K562 (cell line): ENCODE measurements around the gene HSF5. TPM values are rescaled to one million over a fixed set of nuclear protein-coding genes. Genes with fewer than 3 reads are reported as not detected.
A peak's percentile ranks its signal among the peaks of the same experiment; 100 is the strongest.

Experiments used
- CBFB ChIP-seq: sonication (generic); formaldehyde crosslinking; IDR thresholded peaks from 2 replicates; pipeline ENCODE4 v1.4.0; 2020; ENCODE audit warnings: mild to moderate bottlenecking, missing genetic modification reagents
- DDX20 ChIP-seq: fragments of 450-650 bp; IDR thresholded peaks from 2 replicates; pipeline ENCODE4 v1.6.1; 2016; ENCODE audit warnings: missing genetic modification characterization, low read depth, mild to moderate bottlenecking, missing compliant biosample characterization, moderate library complexity
- ESRRA ChIP-seq: fragments of 450-650 bp; IDR thresholded peaks from 2 replicates; pipeline ENCODE4 v1.6.1; 2014; ENCODE audit warnings: low read depth, mild to moderate bottlenecking, moderate library complexity, borderline replicate concordance
- HMGXB4 ChIP-seq: sonication (generic); formaldehyde crosslinking; IDR thresholded peaks from 2 replicates; pipeline ENCODE4 v1.8.1; 2023; ENCODE audit warnings: mild to moderate bottlenecking, missing genetic modification reagents
- MAZ ChIP-seq, 2 experiments: fragments of 450-650 bp in 1 of 2; sonication (generic) in 1 of 2; formaldehyde crosslinking; IDR thresholded peaks in 1 of 2; conservative IDR thresholded peaks in 1 of 2; 2 replicates each; pipeline versions ENCODE4 v1.4.0 to v1.5.0; 2020; ENCODE audit warnings: mild to moderate bottlenecking in 1 of 2, missing genetic modification reagents in 1 of 2
- NBN ChIP-seq: fragments of 450-650 bp; IDR thresholded peaks from 2 replicates; pipeline ENCODE4 v1.6.1; 2016; ENCODE audit warnings: low read depth, mild to moderate bottlenecking
- NR4A1 ChIP-seq, 2 experiments: fragments of 250-450 bp in 1 of 2; fragments of 450-650 bp in 1 of 2; sonication (Bioruptor Pico) in 1 of 2; IDR thresholded peaks; 2 replicates each; pipeline versions ENCODE4 v1.4.0 to v1.6.1; 2016 to 2020; ENCODE audit warnings: mild to moderate bottlenecking in 2 of 2, missing compliant biosample characterization in 1 of 2, missing genetic modification characterization in 1 of 2, moderate library complexity in 1 of 2
- PHB ChIP-seq: fragments of 250-450 bp; sonication (Bioruptor Pico); IDR thresholded peaks from 2 replicates; pipeline ENCODE4 v1.5.0; 2021
- POLR2B ChIP-seq: fragments of 450-650 bp; IDR thresholded peaks from 2 replicates; pipeline ENCODE4 v1.6.1; 2018; ENCODE audit warnings: low read depth; ENCODE audit not compliant: partially characterized antibody
- PRPF4 ChIP-seq: fragments of 200-400 bp; formaldehyde crosslinking; IDR thresholded peaks from one replicate; pipeline ENCODE4 v1.6.1; 2017; ENCODE audit warnings: low read length, low read depth, mild to moderate bottlenecking; ENCODE audit not compliant: insufficient read depth, poor library complexity, severe bottlenecking
- RBM34 ChIP-seq: fragments of 200-400 bp; formaldehyde crosslinking; IDR thresholded peaks from 2 replicates; pipeline ENCODE4 v1.6.1; 2018; ENCODE audit warnings: low read length, borderline replicate concordance; ENCODE audit not compliant: insufficient read depth
- RCOR1 ChIP-seq, 2 experiments: IDR thresholded peaks; 2 replicates each; pipeline ENCODE4 v1.6.1; 2012; ENCODE audit warnings: low read depth in 2 of 2, low read length in 2 of 2, borderline replicate concordance in 1 of 2, improper control_type of control experiment in 1 of 2
- RFX5 ChIP-seq: IDR thresholded peaks from 2 replicates; pipeline ENCODE4 v1.6.1; 2011; ENCODE audit warnings: low read depth, mild to moderate bottlenecking, improper control_type of control experiment, low read length
- SNIP1 ChIP-seq: fragments of 450-650 bp; IDR thresholded peaks from 2 replicates; pipeline ENCODE4 v1.7.1; 2017; ENCODE audit warnings: low read depth, mild to moderate bottlenecking
- TAF15 ChIP-seq: fragments of 200-400 bp; formaldehyde crosslinking; IDR thresholded peaks from 2 replicates; pipeline ENCODE4 v1.6.1; 2017; ENCODE audit warnings: mild to moderate bottlenecking, low read depth, low read length, moderate library complexity
- USF2 ChIP-seq: sonication (generic); formaldehyde crosslinking; IDR thresholded peaks from 2 replicates; pipeline ENCODE4 v1.5.0; 2020; ENCODE audit warnings: missing genetic modification reagents
- ZFP30 ChIP-seq: fragments of 250-450 bp; sonication (Bioruptor Pico); IDR thresholded peaks from 2 replicates; pipeline ENCODE4 v1.8.0; 2022; ENCODE audit warnings: moderate library complexity, mild to moderate bottlenecking, inconsistent platforms, borderline replicate concordance
- ZNF12 ChIP-seq: sonication (generic); formaldehyde crosslinking; IDR thresholded peaks from 2 replicates; pipeline ENCODE4 v1.4.0; 2020; ENCODE audit warnings: mild to moderate bottlenecking, missing genetic modification reagents
- ZNF3 ChIP-seq: fragments of 250-450 bp; sonication (Bioruptor Pico); IDR thresholded peaks from 2 replicates; pipeline ENCODE4 v1.5.0; 2021; ENCODE audit warnings: mild to moderate bottlenecking, moderate library complexity
- ZNF507 ChIP-seq: conservative IDR thresholded peaks from 2 replicates; pipeline ENCODE4 v1.6.1; 2017; ENCODE audit warnings: missing genetic modification characterization, missing compliant biosample characterization
- ZNF695 ChIP-seq: fragments of 450-650 bp; formaldehyde crosslinking; IDR thresholded peaks from 2 replicates; pipeline ENCODE4 v1.4.0; 2020; ENCODE audit warnings: mild to moderate bottlenecking, moderate library complexity
- ZNF699 ChIP-seq: fragments of 250-450 bp; sonication (Bioruptor Pico); IDR thresholded peaks from 2 replicates; pipeline ENCODE4 v1.8.0; 2021; ENCODE audit warnings: mild to moderate bottlenecking, moderate library complexity; ENCODE audit not compliant: insufficient replicate concordance
- ZNF76 ChIP-seq: fragments of 250-450 bp; sonication (Bioruptor Pico); IDR thresholded peaks from 2 replicates; pipeline ENCODE4 v1.4.0; 2020; ENCODE audit warnings: mild to moderate bottlenecking, moderate library complexity, borderline replicate concordance
- ZSCAN32 ChIP-seq: fragments of 450-650 bp; formaldehyde crosslinking; IDR thresholded peaks from 2 replicates; pipeline ENCODE4 v1.4.0; 2020; ENCODE audit warnings: mild to moderate bottlenecking, moderate library complexity
- polyA plus RNA-seq, 8 experiments: library from polyadenylated mRNA; depleted of rRNA in 4 of 8; stranded (reverse) in 5 of 8; unstranded in 3 of 8; fragments of >200 nt; fragmentation: Nextera tagmentation in 2 of 8; fragmentation: Illumina TruSeq in 1 of 8; extraction: Ambion mirVana in 2 of 8; extraction: Trizol in 1 of 8; gene quantifications; 2 replicates each; pipeline versions ENCODE4 v1.2.1 to v1.2.3, GENCODE V29; 2011 to 2014; ENCODE audit warnings: inconsistent platforms in 1 of 8, missing spikeins in 1 of 8
- total RNA-seq, 7 experiments: library from RNA; depleted of rRNA in 6 of 7; stranded (reverse); fragments of >200 nt in 6 of 7; fragmentation: Illumina TruSeq in 2 of 7; extraction: Trizol in 2 of 7; gene quantifications; 2 replicates each; pipeline versions ENCODE4 v1.2.1 to v1.2.3, GENCODE V29; 2011 to 2021; ENCODE audit warnings: low replicate concordance in 1 of 7
- TF ChIP-seq, protein P1 (sequence below): sonication (generic); formaldehyde crosslinking; IDR thresholded peaks from 2 replicates; pipeline ENCODE4 v1.8.0; 2022; ENCODE audit warnings: missing genetic modification reagents, mild to moderate bottlenecking, moderate library complexity, borderline replicate concordance

The HSF5 gene
- total and polyA plus RNA-seq, 9 of the 15 experiments (the other 6 are each of a cell fraction or from before 2014, with no cell fraction given), result 0.04 TPM; not detected in 8

DNA sequence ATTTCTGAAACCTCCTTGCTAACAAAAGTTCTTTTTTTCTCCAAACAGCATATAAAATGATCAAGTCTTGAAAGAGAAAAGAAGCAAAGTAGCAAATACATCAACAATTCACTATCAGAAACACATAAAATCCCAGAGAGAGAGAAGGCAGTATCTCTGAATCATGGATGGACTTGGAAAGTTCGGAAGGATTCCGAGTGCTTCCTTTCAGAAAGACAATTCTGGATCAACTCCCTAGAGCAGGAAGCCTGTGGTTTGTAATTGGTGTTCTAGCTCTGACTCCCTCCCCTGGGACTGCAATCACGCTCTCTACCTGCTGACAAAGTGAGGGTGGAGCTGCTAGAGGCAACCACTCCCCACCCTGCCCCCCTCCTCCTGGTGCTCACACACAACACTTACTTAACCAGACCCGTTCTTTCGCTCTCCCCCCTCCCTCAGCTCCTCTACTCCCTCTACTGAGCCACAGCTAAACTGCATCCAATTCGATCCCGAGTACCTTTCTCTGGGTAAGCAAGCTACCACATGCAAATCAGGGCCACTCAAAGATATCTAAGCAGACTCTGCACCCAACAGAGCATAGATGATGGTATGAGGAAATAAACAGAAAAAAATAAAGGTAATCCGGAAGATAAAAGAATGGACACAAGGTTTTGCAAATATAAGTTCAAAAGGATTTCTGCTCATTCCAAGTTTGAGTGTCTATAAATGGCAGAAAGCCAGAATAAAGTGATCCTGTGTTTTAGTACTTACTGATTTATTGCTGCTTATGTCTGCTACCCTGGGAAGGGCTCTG, 70.7 kb downstream of the HSF5 start, which contains the start of gene RNF43 (continued):
- no peak for TF ChIP-seq ZNF76 (CRISPR knock-in tag)
- no peak for TF ChIP-seq CBFB
- no peak for TF ChIP-seq ZNF695 (CRISPR knock-in tag)
- no peak for TF ChIP-seq ZNF12 (CRISPR knock-in tag)
- TF ChIP-seq, protein P1, sequence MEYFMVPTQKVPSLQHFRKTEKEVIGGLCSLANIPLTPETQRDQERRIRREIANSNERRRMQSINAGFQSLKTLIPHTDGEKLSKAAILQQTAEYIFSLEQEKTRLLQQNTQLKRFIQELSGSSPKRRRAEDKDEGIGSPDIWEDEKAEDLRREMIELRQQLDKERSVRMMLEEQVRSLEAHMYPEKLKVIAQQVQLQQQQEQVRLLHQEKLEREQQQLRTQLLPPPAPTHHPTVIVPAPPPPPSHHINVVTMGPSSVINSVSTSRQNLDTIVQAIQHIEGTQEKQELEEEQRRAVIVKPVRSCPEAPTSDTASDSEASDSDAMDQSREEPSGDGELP, result peak; percentile 78; the same call in 1 of the 2 replicates
- peak; percentile 96 to 98 for TF ChIP-seq MAZ (CRISPR knock-in tag; conservative IDR thresholded peaks at IDR 0.05 in 1 of 2, IDR thresholded peaks at IDR 0.05 in 1 of 2)
- no peak for TF ChIP-seq TAF15
- no peak for TF ChIP-seq DDX20 (tag)
- peak; percentile 67; the same call in 1 of the 2 replicates for TF ChIP-seq ESRRA
- no peak for TF ChIP-seq HMGXB4 (CRISPR knock-in tag)
- TF ChIP-seq RFX5, result no peak
- peak in 1 of 2 experiments; percentile 93; a peak in 2 of 4 replicates for TF ChIP-seq RCOR1 (IDR thresholded peaks at IDR 0.05; ENCODE audit: borderline replicate concordance in 1 of 2, low read depth in 2 of 2, low read length in 2 of 2)
- TF ChIP-seq POLR2B, result peak; percentile 65
- TF ChIP-seq ZFP30 (CRISPR knock-in tag), result no peak
- TF ChIP-seq RBM34, result no peak
- no peak for TF ChIP-seq SNIP1
- TF ChIP-seq ZNF3 (CRISPR knock-in tag), result no peak
- TF ChIP-seq NR4A1 (CRISPR knock-in tag; IDR thresholded peaks at IDR 0.05), result no peak
- TF ChIP-seq NR4A1 (tag; IDR thresholded peaks at IDR 0.05), result no peak
- TF ChIP-seq ZNF699 (CRISPR knock-in tag), result no peak
- TF ChIP-seq PRPF4, result no peak
- TF ChIP-seq ZSCAN32 (CRISPR knock-in tag), result no peak
- no peak for TF ChIP-seq PHB (CRISPR knock-in tag)
- TF ChIP-seq USF2 (CRISPR knock-in tag), result no peak
- peak; percentile 82 for TF ChIP-seq NBN
- no peak for TF ChIP-seq ZNF507 (tag)
